ENCODE data around the gene USPL1. TPM values are rescaled to one million over a fixed set of nuclear protein-coding genes. Genes with fewer than 3 reads are reported as not detected.
"Not testable (repeated sequence)": the region's sequence is repeated elsewhere in the genome, so short reads cannot be mapped to it uniquely, and the experiment has no call there.

The USPL1 gene
- total and polyA plus RNA-seq, 3 donors from 2014 or later, result 36.0 to 52.0 (median 36.4) TPM

DNA sequence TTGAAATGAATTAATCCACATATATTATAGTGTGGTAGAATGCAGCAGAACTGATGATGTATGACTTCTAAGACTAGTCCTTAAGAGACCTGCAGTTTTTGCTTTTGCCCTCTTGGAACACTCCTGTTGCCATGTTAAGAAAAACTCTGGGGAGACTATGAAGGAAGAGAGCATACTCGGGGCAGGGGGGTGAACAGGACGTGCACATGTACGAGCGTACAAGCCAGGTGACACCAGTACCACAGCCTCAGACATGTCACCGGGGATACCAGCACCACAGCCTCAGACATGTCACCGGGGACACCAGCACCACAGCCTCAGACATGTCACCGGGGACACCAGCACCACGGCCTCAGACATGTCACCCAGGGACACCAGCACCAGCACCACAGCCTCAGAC is 15.9 kb upstream of the USPL1 start:
- no peaks in the 10 kb centered on the region for H3K9me3 ChIP-seq
- TF ChIP-seq POLR2A (IDR thresholded peaks at IDR 0.05), result no peak
- TF ChIP-seq, protein P1, sequence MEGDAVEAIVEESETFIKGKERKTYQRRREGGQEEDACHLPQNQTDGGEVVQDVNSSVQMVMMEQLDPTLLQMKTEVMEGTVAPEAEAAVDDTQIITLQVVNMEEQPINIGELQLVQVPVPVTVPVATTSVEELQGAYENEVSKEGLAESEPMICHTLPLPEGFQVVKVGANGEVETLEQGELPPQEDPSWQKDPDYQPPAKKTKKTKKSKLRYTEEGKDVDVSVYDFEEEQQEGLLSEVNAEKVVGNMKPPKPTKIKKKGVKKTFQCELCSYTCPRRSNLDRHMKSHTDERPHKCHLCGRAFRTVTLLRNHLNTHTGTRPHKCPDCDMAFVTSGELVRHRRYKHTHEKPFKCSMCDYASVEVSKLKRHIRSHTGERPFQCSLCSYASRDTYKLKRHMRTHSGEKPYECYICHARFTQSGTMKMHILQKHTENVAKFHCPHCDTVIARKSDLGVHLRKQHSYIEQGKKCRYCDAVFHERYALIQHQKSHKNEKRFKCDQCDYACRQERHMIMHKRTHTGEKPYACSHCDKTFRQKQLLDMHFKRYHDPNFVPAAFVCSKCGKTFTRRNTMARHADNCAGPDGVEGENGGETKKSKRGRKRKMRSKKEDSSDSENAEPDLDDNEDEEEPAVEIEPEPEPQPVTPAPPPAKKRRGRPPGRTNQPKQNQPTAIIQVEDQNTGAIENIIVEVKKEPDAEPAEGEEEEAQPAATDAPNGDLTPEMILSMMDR (IDR thresholded peaks at IDR 0.05), result no peak
- no peaks in the 10 kb centered on the region for H3K27me3 ChIP-seq
- WGBS, 2 donors, result 84 to 91% methylated on average over 6 to 8 of the region's 8 CpGs
- no peak for DNase-seq
- H3K27ac ChIP-seq, result no peak overlapping the region
- no peaks in the 10 kb centered on the region for H3K4me1 ChIP-seq
- H3K4me3 ChIP-seq, result no peak overlapping the region
- intact Hi-C loops (cut with DNase I; ENCODE audit: low total_unique reads), result no loop called here
- no peaks in the 10 kb centered on the region for H3K36me3 ChIP-seq (ENCODE audit: low read depth, missing control alignments)

DNA sequence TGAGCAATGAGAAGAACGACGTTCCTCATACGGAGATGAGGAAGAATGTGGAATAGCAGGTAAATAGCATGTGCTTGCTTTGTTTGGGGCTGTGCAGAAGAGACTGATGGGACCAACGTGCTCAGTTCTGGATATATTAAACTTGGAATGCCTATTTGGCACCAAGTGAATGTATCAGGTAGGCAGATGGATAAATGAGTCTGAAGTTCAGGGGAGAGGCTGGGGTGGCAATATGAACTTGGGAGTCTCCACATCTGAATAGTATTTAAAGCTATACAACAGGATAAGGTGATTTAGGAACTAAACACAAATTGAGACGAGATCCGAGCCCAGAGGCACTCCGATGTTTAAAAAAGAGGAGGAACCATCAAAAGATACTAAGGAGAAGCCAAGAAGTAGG is 12.7 kb upstream of the USPL1 start:
- no peak for DNase-seq
- intact Hi-C loops (cut with DNase I; ENCODE audit: low total_unique reads), result no loop called here
- Histone ChIP-seq H3K36me3 (ENCODE audit: low read depth, missing control alignments) (no peaks in the 10 kb centered on the region), H3K9me3 (no peaks in the 10 kb centered on the region), H3K4me3 (no peak overlapping the region), H3K27me3 (no peaks in the 10 kb centered on the region), H3K4me1 (no peaks in the 10 kb centered on the region), H3K27ac (no peak overlapping the region)
- WGBS, 2 donors, result 79 to 80% methylated on average over 7 of the region's 7 CpGs
- TF ChIP-seq, protein P1 (IDR thresholded peaks at IDR 0.05), result no peak
- no peak for TF ChIP-seq POLR2A (IDR thresholded peaks at IDR 0.05)

DNA sequence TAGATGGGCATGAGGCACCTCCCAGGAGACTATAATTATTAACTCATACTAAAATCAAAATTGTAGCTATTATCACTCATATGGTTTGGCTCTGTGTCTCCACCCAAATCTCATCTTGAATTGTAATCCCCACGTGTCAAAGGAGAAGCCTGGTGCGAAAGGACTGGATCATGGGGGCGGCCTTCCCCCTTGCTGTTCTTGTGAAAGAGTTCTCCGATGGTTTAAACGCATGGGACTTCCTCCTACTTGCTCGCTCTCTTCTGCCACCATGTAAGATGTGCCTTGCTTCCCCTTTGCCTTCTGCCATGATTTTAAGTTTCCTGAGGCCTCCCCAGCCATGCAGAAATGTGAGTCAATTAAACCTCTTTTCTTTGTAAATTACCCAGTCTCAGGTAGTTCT is 10.5 kb upstream of the USPL1 start:
- 82 to 84% methylated on average over 6 of the region's 6 CpGs for WGBS, 2 donors
- DNase-seq; intact Hi-C loops (cut with DNase I; ENCODE audit: low total_unique reads); H3K4me1 ChIP-seq; H3K27ac ChIP-seq; H3K9me3 ChIP-seq; H3K27me3 ChIP-seq; H3K4me3 ChIP-seq; H3K36me3 ChIP-seq (ENCODE audit: low read depth, missing control alignments): not testable (repeated sequence)

DNA sequence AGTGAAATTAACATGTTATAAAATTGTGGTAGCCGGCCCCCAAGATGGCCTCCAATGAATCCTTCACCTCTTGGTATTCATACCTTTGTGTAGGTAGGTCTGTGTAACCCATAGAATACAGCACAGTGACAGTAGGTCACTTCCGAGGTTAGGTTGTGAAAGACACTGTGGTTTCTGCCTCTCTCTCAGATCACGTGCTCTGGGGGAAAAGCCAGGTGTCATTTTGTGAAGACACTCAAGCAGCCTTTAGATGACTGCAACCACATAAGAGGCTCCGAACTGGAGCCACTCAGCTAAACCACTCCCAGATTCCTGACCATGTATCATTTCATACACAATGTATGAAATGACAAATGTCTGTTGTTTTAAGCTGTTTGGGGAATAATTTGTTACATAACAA is 9.8 kb upstream of the USPL1 start:
- Histone ChIP-seq H3K27me3 (no peaks in the 10 kb centered on the region), H3K27ac (no peak overlapping the region), H3K4me1 (no peaks in the 10 kb centered on the region), H3K36me3 (ENCODE audit: low read depth, missing control alignments) (no peaks in the 10 kb centered on the region), H3K9me3 (no peaks in the 10 kb centered on the region), H3K4me3 (no peak overlapping the region)
- intact Hi-C loops (cut with DNase I; ENCODE audit: low total_unique reads), result no loop called here
- no peak for TF ChIP-seq POLR2A (IDR thresholded peaks at IDR 0.05)
- TF ChIP-seq, protein P1 (IDR thresholded peaks at IDR 0.05), result no peak
- no peak for DNase-seq
- 82 to 98% methylated on average over 4 of the region's 4 CpGs for WGBS, 2 donors

DNA sequence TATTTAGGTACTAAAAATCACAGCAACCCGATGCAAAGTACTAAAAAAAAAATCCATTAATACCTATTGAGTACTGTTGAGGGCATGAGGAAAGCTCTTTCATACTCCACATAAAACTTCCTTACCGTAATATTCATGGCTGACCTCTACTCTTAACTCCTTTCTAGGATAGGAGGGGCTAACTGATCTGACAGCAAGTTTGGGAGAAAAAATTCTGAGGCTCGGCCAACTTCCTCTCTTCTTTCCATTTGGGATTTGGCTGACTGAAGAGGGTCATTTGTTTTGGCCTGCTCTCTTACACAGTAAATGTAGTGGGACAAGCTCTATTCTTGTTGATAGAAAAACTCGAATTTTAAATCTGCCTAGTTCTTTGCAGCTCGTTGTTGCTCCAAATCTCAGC is 9.4 kb upstream of the USPL1 start:
- no peak for TF ChIP-seq POLR2A (IDR thresholded peaks at IDR 0.05)
- Histone ChIP-seq H3K4me3 (no peak overlapping the region), H3K9me3 (no peaks in the 10 kb centered on the region), H3K27me3 (no peaks in the 10 kb centered on the region), H3K27ac (no peak overlapping the region), H3K4me1 (no peaks in the 10 kb centered on the region), H3K36me3 (ENCODE audit: low read depth, missing control alignments) (no peaks in the 10 kb centered on the region)
- DNase-seq, result no peak
- intact Hi-C loops (cut with DNase I; ENCODE audit: low total_unique reads), result no loop called here
- 50 to 60% methylated on average over 5 of the region's 5 CpGs for WGBS, 2 donors

DNA sequence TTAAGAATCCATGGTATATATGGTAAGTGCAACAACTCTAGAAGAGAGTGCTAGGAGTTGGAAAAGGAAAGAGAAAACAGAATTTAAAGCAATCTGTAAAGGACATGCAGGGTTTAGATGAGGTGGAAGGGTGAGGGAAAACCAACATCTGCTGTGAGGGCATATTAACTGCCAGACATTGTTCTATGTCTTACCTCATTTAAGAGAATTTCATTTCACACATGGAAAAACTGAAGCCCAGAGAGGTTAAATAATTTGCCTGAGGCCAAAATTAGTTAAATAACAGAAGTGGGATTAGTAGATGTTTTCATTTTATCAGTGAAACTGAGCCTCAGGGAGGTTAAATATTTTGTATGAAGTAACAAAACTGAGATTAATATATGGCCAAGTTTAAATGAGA is 7.4 kb upstream of the USPL1 start:
- TF ChIP-seq POLR2A (IDR thresholded peaks at IDR 0.05), result no peak
- TF ChIP-seq, protein P1 (IDR thresholded peaks at IDR 0.05), result no peak
- Histone ChIP-seq H3K4me3 (no peak overlapping the region), H3K36me3 (ENCODE audit: low read depth, missing control alignments) (no peaks in the 10 kb centered on the region), H3K27ac (no peak overlapping the region), H3K9me3 (no peaks in the 10 kb centered on the region), H3K27me3 (no peaks in the 10 kb centered on the region), H3K4me1 (peaks cover 2% of the 10 kb centered on the region)
- DNase-seq, result no peak
- intact Hi-C loops (cut with DNase I; ENCODE audit: low total_unique reads), result loop anchor here (10.0 kb wide), 1 partner anchor 146 kb away; the partner anchor contains the start of gene HMGB1

Data from testis (tissue), 3 donors.